ENCODE measurements around the gene TMEM237. TPM values are rescaled to one million over a fixed set of nuclear protein-coding genes. Genes with fewer than 3 reads are reported as not detected.

The TMEM237 gene
- total RNA-seq, 6 experiments from 2014 or later: 2.2 to 4.1 (median 2.6) TPM

GRCh38 chr2:201660293-201660895, 17.1 kb upstream of the TMEM237 start:
- intact Hi-C loops (cut with DNase I): no loop called here
- Histone ChIP-seq H3K4me1 (no peaks in the 10 kb centered on the region), H3K27ac (no peak overlapping the region), H3K27me3 (no peaks in the 10 kb centered on the region), H3K4me3 (no peak overlapping the region), H3K9me3 (no peaks in the 10 kb centered on the region), H3K36me3 (no peaks in the 10 kb centered on the region)
- WGBS (ENCODE audit: insufficient coverage, low coverage, low lambda C conversion rate, missing lambda C conversion rate): 63% methylated on average over 5 of the region's 5 CpGs
- DNase-seq: no peak
- no peak for ATAC-seq
- TF ChIP-seq, protein P1, sequence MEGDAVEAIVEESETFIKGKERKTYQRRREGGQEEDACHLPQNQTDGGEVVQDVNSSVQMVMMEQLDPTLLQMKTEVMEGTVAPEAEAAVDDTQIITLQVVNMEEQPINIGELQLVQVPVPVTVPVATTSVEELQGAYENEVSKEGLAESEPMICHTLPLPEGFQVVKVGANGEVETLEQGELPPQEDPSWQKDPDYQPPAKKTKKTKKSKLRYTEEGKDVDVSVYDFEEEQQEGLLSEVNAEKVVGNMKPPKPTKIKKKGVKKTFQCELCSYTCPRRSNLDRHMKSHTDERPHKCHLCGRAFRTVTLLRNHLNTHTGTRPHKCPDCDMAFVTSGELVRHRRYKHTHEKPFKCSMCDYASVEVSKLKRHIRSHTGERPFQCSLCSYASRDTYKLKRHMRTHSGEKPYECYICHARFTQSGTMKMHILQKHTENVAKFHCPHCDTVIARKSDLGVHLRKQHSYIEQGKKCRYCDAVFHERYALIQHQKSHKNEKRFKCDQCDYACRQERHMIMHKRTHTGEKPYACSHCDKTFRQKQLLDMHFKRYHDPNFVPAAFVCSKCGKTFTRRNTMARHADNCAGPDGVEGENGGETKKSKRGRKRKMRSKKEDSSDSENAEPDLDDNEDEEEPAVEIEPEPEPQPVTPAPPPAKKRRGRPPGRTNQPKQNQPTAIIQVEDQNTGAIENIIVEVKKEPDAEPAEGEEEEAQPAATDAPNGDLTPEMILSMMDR (IDR thresholded peaks at IDR 0.05): no peak
- no peak for TF ChIP-seq POLR2A (IDR thresholded peaks at IDR 0.05)

DNA sequence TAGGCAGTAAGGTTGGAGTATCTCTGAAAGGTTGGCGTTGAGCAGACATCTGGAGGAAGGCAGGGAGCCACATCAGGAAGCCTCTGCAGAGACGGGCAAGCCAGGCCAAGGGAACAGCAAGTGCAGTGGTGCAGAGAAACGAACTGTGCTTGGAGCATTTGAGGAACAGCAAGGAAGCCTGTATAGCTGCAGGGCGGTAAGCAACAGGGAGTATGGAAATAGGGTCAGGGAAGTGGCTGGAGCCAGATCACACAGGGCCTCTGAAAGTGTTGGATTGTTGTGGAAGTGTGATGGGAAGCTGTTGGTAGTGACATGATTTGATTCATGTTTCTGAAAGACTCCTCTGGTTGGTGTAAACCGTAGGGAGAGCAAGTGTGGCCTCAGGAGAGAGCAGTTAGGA, 13.4 kb upstream of the TMEM237 start:
- Histone ChIP-seq H3K27ac (no peak overlapping the region), H3K4me1 (no peaks in the 10 kb centered on the region), H3K4me3 (no peak overlapping the region), H3K36me3 (no peaks in the 10 kb centered on the region), H3K27me3 (no peaks in the 10 kb centered on the region), H3K9me3 (no peaks in the 10 kb centered on the region)
- TF ChIP-seq, protein P1 (IDR thresholded peaks at IDR 0.05): no peak
- TF ChIP-seq POLR2A (IDR thresholded peaks at IDR 0.05): no peak
- DNase-seq: no peak
- intact Hi-C loops (cut with DNase I): no loop called here
- ATAC-seq: no peak
- 76% methylated on average over 5 of the region's 5 CpGs for WGBS (ENCODE audit: insufficient coverage, low coverage, low lambda C conversion rate, missing lambda C conversion rate)

DNA sequence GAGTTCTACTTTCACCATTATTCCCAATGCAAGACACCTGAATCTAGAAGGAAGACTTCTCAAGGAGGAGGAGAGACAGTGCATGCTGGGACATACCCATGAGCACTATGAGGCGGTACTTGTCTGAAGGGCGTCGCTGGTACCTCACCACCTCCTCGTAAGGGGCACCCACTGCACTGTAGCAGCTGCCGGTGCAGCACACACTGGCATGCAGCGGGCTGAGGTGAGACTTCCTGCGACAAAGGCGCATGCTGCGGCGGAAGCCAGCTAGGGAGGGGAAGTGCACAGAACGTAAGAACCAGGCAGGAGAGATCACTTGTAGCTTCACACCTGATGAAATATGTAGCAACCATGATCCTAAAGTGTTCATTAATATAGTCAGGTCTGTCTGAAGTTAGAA, 12.8 kb upstream of the TMEM237 start:
- H3K9me3 ChIP-seq: no peaks in the 10 kb centered on the region
- DNase-seq (no peak), ATAC-seq (peak in 2 of 4 donors; percentile 17 to 33)
- intact Hi-C loops (cut with DNase I): no loop called here
- no peaks in the 10 kb centered on the region for H3K4me1 ChIP-seq
- no peaks in the 10 kb centered on the region for H3K27me3 ChIP-seq
- 76% methylated on average over 10 of the region's 11 CpGs for WGBS (ENCODE audit: insufficient coverage, low coverage, low lambda C conversion rate, missing lambda C conversion rate)
- no peaks in the 10 kb centered on the region for H3K36me3 ChIP-seq
- no peak for TF ChIP-seq POLR2A (IDR thresholded peaks at IDR 0.05)
- TF ChIP-seq, protein P1 (IDR thresholded peaks at IDR 0.05): no peak
- H3K27ac ChIP-seq: no peak overlapping the region
- no peak overlapping the region for H3K4me3 ChIP-seq

- intact Hi-C loops (cut with DNase I): no loop called here
- WGBS (ENCODE audit: insufficient coverage, low coverage, low lambda C conversion rate, missing lambda C conversion rate): 64% methylated on average over 3 of the region's 5 CpGs
- H3K27ac ChIP-seq: no peak overlapping the region
Observed at GRCh38 chr2:201654616-201655384, 11.5 kb upstream of the TMEM237 start.

More at GRCh38 chr2:201654616-201655384, 11.5 kb upstream of the TMEM237 start:
- Histone ChIP-seq H3K4me3 (no peak overlapping the region), H3K4me1 (no peaks in the 10 kb centered on the region), H3K27me3 (no peaks in the 10 kb centered on the region), H3K36me3 (no peaks in the 10 kb centered on the region), H3K9me3 (no peaks in the 10 kb centered on the region)
- TF ChIP-seq, protein P1 (IDR thresholded peaks at IDR 0.05): no peak
- TF ChIP-seq POLR2A (IDR thresholded peaks at IDR 0.05): no peak
- DNase-seq (no peak), ATAC-seq (no peak)

Measured in right lobe of liver (tissue), 6 donors.